Activated CD8-positive, alpha-beta T cell treated with anti-CD3 and anti-CD28 coated beads for 36 hours (primary cell): ENCODE data around the gene FGD5. TPM values are rescaled to one million over a fixed set of nuclear protein-coding genes. Genes with fewer than 3 reads are reported as not detected.
A peak's percentile ranks its signal among the peaks of the same experiment; 100 is the strongest.

Source experiments
- ATAC-seq: fragments of 200-7000 bp; cut with Tn5 transposase; one replicate; pipeline ENCODE4 v1.10.0; 2021; ENCODE audit warnings: mild to moderate bottlenecking, moderate library complexity
- CTCF ChIA-PET: fragments of 350-600 bp; sonication (Branson Sonifier 250); formaldehyde crosslinking; loops from one replicate; lab custom pipeline; 2021; ENCODE audit warnings: antibody characterized with exemption; lab: Charles Lee
- POLR2A ChIA-PET: fragments of 350-600 bp; sonication (Branson Sonifier 250); formaldehyde crosslinking; loops from one replicate; lab custom pipeline; 2021; ENCODE audit warnings: antibody characterized with exemption; lab: Charles Lee
- DNase-seq: peaks from one replicate; pipeline ENCODE4 v3.0.0-alpha.2; 2020
- H3K27ac Mint-ChIP-seq: one replicate; pipeline ENCODE4 v1.8.0; 2021; ENCODE audit warnings: mild to moderate bottlenecking, mixed read lengths
- H3K27me3 Mint-ChIP-seq: one replicate; pipeline ENCODE4 v1.8.0; 2021; ENCODE audit warnings: mixed read lengths
- H3K36me3 Mint-ChIP-seq: one replicate; pipeline ENCODE4 v1.8.0; 2021; ENCODE audit warnings: low read depth, mixed read lengths
- H3K4me1 Mint-ChIP-seq: one replicate; pipeline ENCODE4 v1.8.0; 2021; ENCODE audit warnings: low read depth, mixed read lengths
- H3K4me3 Mint-ChIP-seq: one replicate; pipeline ENCODE4 v1.8.0; 2021; ENCODE audit warnings: mild to moderate bottlenecking, moderate library complexity, mixed read lengths
- H3K9me3 Mint-ChIP-seq: one replicate; pipeline ENCODE4 v1.8.0; 2021; ENCODE audit warnings: mixed read lengths
- intact Hi-C: fragments of 100-400 bp; cut with micrococcal nuclease; formaldehyde crosslinking; loops from one replicate; pipeline ENCODE4 v1.10.0; 2022
- total RNA-seq, 2 experiments: library from RNA; stranded (reverse); gene quantifications; one replicate each; pipeline ENCODE4 v1.2.3, GENCODE V29; 2021
- TF ChIP-seq, protein P1 (sequence below): fragments of 200-600 bp; IDR thresholded peaks from one replicate; pipeline ENCODE4 v1.8.0; 2022; ENCODE audit warnings: antibody characterized with exemption, mild to moderate bottlenecking

Gene FGD5
- total RNA-seq, 2 experiments from 2014 or later, result not detected

- Mint-ChIP-seq H3K4me3 (no peak overlapping the region), H3K4me1 (no peaks in the 10 kb centered on the region), H3K36me3 (no peaks in the 10 kb centered on the region), H3K9me3 (no peaks in the 10 kb centered on the region), H3K27ac (no peak overlapping the region), H3K27me3 (no peaks in the 10 kb centered on the region)
- DNase-seq, result no peak
- intact Hi-C loops, result no loop called here
- ChIA-PET POLR2A (no interaction called here), CTCF (interaction anchor here (0.9 to 1.3 kb wide), 2 partner anchors 123 to 134 kb away, joined by 4 to 5 read pairs; no protein-coding TSS in a partner anchor)
- no peak for ATAC-seq
- TF ChIP-seq, protein P1, sequence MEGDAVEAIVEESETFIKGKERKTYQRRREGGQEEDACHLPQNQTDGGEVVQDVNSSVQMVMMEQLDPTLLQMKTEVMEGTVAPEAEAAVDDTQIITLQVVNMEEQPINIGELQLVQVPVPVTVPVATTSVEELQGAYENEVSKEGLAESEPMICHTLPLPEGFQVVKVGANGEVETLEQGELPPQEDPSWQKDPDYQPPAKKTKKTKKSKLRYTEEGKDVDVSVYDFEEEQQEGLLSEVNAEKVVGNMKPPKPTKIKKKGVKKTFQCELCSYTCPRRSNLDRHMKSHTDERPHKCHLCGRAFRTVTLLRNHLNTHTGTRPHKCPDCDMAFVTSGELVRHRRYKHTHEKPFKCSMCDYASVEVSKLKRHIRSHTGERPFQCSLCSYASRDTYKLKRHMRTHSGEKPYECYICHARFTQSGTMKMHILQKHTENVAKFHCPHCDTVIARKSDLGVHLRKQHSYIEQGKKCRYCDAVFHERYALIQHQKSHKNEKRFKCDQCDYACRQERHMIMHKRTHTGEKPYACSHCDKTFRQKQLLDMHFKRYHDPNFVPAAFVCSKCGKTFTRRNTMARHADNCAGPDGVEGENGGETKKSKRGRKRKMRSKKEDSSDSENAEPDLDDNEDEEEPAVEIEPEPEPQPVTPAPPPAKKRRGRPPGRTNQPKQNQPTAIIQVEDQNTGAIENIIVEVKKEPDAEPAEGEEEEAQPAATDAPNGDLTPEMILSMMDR, result no peak
Measured at GRCh38 chr3:14913926-14914778, 95.4 kb downstream of the FGD5 start.

- POLR2A ChIA-PET, result no interaction called here
- ATAC-seq (no peak), DNase-seq (no peak)
- Mint-ChIP-seq H3K36me3 (no peaks in the 10 kb centered on the region), H3K27me3 (no peaks in the 10 kb centered on the region), H3K9me3 (no peaks in the 10 kb centered on the region), H3K27ac (no peak overlapping the region), H3K4me1 (no peaks in the 10 kb centered on the region), H3K4me3 (no peak overlapping the region)
- CTCF ChIA-PET, result interaction anchor here (1.3 kb wide), 1 partner anchor 124 kb away, joined by 5 read pairs; no protein-coding TSS in a partner anchor
- TF ChIP-seq, protein P1, result no peak
- intact Hi-C loops, result loop anchor here (5.0 kb wide), 1 partner anchor 242 kb away; no protein-coding TSS in a partner anchor
Measured at GRCh38 chr3:14914779-14915117, 96.0 kb downstream of the FGD5 start.

GRCh38 chr3:14915636-14916222 is 97.0 kb downstream of the FGD5 start:
- ChIA-PET CTCF (interaction anchor here (0.8 kb wide), 1 partner anchor 264 kb away, joined by 3 read pairs; the partner anchor contains the start of gene CCDC174), POLR2A (no interaction called here)
- Mint-ChIP-seq H3K4me3 (no peak overlapping the region), H3K4me1 (no peaks in the 10 kb centered on the region), H3K9me3 (no peaks in the 10 kb centered on the region), H3K27me3 (no peaks in the 10 kb centered on the region), H3K27ac (no peak overlapping the region), H3K36me3 (no peaks in the 10 kb centered on the region)
- DNase-seq (peak; percentile 36), ATAC-seq (peak; percentile 56)
- TF ChIP-seq, protein P1, result no peak
- intact Hi-C loops, result loop anchor here (5.0 kb wide), 1 partner anchor 243 kb away; no protein-coding TSS in a partner anchor

GRCh38 chr3:14918356-14918860 is 99.6 kb downstream of the FGD5 start:
- ChIA-PET POLR2A (no interaction called here), CTCF (no interaction called here)
- intact Hi-C loops, result loop anchor here (5.0 kb wide), 1 partner anchor 246 kb away; no protein-coding TSS in a partner anchor
- DNase-seq (no peak), ATAC-seq (no peak)
- H3K4me1 Mint-ChIP-seq, result no peaks in the 10 kb centered on the region
- no peak overlapping the region for H3K27ac Mint-ChIP-seq
- TF ChIP-seq, protein P1, result no peak
- no peaks in the 10 kb centered on the region for H3K36me3 Mint-ChIP-seq
- H3K4me3 Mint-ChIP-seq, result no peak overlapping the region
- H3K9me3 Mint-ChIP-seq, result no peaks in the 10 kb centered on the region
- H3K27me3 Mint-ChIP-seq, result no peaks in the 10 kb centered on the region
